SJSA1 (cell line): ENCODE measurements around the gene LZTR1. TPM values are rescaled to one million over a fixed set of nuclear protein-coding genes. Genes with fewer than 3 reads are reported as not detected.
"Not testable (repeated sequence)": the region's sequence is repeated elsewhere in the genome, so short reads cannot be mapped to it uniquely, and the experiment has no call there.

ENCODE experiments used
- DNase-seq, 2 experiments: peaks; one replicate each; pipeline ENCODE4 v3.0.0-alpha.2; 2015 to 2020; ENCODE audit warnings: low spot score in 2 of 2, low read depth in 1 of 2
- H3K27ac ChIP-seq: fragments of 250-450 bp; sonication (Bioruptor Pico); 2 replicates; pipeline ENCODE4 v1.5.1; 2020; ENCODE audit warnings: mild to moderate bottlenecking, moderate library complexity
- H3K27me3 ChIP-seq: fragments of 250-450 bp; sonication (Bioruptor Pico); replicated peaks from 2 replicates; pipeline ENCODE4 v1.5.1; 2020; ENCODE audit warnings: mild to moderate bottlenecking, moderate library complexity
- H3K36me3 ChIP-seq: fragments of 250-450 bp; sonication (Bioruptor Pico); 2 replicates; pipeline ENCODE4 v1.5.1; 2020; ENCODE audit warnings: mild to moderate bottlenecking
- H3K4me1 ChIP-seq: fragments of 250-450 bp; sonication (Bioruptor Pico); replicated peaks from 2 replicates; pipeline ENCODE4 v1.6.1; 2021; ENCODE audit warnings: mild to moderate bottlenecking
- H3K4me3 ChIP-seq: fragments of 250-450 bp; sonication (Bioruptor Pico); 2 replicates; pipeline ENCODE4 v1.5.1; 2020; ENCODE audit warnings: mild to moderate bottlenecking
- H3K9me3 ChIP-seq: fragments of 250-450 bp; sonication (Bioruptor Pico); replicated peaks from 2 replicates; pipeline ENCODE4 v1.5.1; 2020; ENCODE audit warnings: mild to moderate bottlenecking
- total RNA-seq: library from RNA; depleted of rRNA; stranded (reverse); fragments of >200 nt; shearing (Covaris generic); gene quantifications from 2 replicates; pipeline ENCODE4 v1.2.3, GENCODE V29; 2014

The LZTR1 gene
- total RNA-seq, 1 experiment from 2014 or later, result 21.9 TPM

DNA sequence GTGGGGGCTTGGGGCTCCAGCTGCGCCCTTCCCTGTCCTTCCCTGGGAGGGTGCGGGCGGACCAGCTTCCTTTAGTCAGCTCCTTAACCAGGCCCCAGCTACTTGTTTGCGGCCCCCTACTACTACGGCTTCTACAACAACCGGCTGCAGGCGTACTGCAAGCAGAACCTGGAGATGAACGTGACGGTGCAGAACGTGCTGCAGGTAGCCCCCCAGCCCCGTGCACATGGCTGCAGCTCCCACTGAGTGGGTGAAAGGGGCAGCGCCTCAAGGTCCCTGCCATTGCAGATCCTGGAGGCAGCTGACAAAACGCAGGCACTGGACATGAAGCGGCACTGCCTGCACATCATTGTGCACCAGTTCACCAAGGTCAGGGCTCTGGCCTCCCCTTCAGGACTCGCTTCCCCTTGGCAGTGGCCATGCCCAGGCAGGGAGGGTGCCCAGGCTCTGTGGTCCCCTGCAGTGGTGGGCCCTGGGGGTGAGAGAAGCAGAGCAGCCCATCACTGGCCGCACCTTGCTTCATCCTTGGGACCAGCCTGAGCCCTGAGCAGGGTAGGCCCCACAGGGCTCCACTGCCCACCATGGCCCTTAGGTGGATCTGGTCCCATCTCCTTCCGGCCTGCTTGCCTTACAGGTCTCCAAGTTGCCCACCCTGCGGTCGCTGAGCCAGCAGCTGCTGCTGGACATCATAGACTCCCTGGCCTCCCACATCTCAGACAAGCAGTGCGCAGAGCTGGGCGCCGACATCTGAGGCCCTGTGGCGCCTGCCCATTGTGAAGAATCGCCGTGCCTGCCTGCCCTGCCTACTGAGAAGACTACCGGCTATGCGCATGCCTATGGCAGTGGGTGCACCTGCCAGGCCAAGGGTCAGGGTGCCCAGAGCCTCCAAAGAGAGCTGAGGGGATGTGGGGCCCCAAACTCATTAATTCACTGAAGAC is 14.8 kb downstream of the LZTR1 start:
- no peak overlapping the region for H3K27ac ChIP-seq
- peaks cover 17% of the 10 kb centered on the region for H3K4me1 ChIP-seq
- no peaks in the 10 kb centered on the region for H3K9me3 ChIP-seq
- no peaks in the 10 kb centered on the region for H3K27me3 ChIP-seq
- no peak overlapping the region for H3K4me3 ChIP-seq
- peaks cover 74% of the 10 kb centered on the region for H3K36me3 ChIP-seq
- DNase-seq, result no peak

- Histone ChIP-seq H3K27ac (no peak overlapping the region), H3K36me3 (peaks cover 66% of the 10 kb centered on the region), H3K9me3 (no peaks in the 10 kb centered on the region), H3K4me1 (peaks cover 18% of the 10 kb centered on the region), H3K27me3 (no peaks in the 10 kb centered on the region), H3K4me3 (no peak overlapping the region)
- no peak for DNase-seq
These were observed 15.6 kb downstream of the LZTR1 start for GRCh38 chr22:20997536-20998257.

- Histone ChIP-seq H3K27me3 (no peaks in the 10 kb centered on the region), H3K9me3 (no peaks in the 10 kb centered on the region), H3K4me1 (peaks cover 23% of the 10 kb centered on the region), H3K27ac (no peak overlapping the region), H3K4me3 (no peak overlapping the region), H3K36me3 (peaks cover 62% of the 10 kb centered on the region)
- no peak for DNase-seq
These were observed 16.6 kb downstream of the LZTR1 start for GRCh38 chr22:20998411-20999336.

DNA sequence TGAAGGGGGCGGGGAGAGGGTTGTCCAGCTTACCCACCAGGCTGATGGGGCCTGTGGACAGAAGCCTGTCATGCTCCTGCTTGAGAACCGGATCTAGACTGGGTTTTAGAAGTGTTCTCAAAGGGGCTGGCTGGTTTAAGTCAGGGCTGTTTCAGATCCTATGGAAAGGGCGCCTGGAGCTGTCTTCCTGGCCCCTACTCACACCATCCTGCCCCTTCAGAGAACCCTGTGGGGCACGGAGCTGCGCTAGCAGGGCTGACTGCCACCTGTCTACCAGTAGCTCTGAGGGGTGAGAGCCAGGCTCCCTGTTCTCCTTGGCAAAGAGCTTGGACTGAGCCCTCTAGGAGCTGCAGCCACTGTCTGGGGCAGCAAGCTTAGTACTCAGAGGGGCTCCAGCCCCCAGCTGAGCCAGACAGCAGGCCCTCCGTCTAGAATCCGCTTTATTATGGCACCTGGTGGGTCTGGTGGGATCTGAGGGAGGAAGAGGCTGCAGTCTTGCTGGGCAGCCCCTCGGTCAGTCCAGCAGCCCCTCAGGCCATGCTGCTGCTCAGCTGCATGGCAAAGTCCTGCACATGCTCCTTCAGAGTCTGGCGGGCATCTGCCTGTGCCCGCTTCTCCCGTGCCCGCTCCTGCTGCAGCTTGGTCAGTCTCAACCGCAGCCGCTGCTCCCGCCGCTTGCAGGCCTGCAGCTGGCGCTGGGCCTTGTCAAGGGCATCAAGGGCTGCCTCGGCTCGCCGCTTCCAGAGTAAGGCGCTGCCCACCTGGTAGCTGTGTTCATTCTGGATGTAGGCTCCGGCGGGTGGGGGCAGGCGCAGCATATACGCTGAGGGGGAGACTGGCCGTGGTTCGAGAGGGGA is 17.5 kb downstream of the LZTR1 start:
- no peak for DNase-seq
- H3K4me3 ChIP-seq, result no peak overlapping the region
- H3K4me1 ChIP-seq, result peaks cover 23% of the 10 kb centered on the region
- H3K36me3 ChIP-seq, result peaks cover 62% of the 10 kb centered on the region
- H3K9me3 ChIP-seq, result no peaks in the 10 kb centered on the region
- no peak overlapping the region for H3K27ac ChIP-seq
- H3K27me3 ChIP-seq, result no peaks in the 10 kb centered on the region

GRCh38 chr22:21000207-21000986 is 18.3 kb downstream of the LZTR1 start:
- Histone ChIP-seq H3K36me3 (peaks cover 56% of the 10 kb centered on the region), H3K27me3 (no peaks in the 10 kb centered on the region), H3K9me3 (no peaks in the 10 kb centered on the region), H3K4me3 (peak overlapping the region; percentile 72), H3K4me1 (peaks cover 23% of the 10 kb centered on the region), H3K27ac (no peak overlapping the region)
- peak in 1 of 2 experiments; percentile 10 for DNase-seq

GRCh38 chr22:21000987-21001600 is 19.0 kb downstream of the LZTR1 start:
- peaks cover 55% of the 10 kb centered on the region for H3K36me3 ChIP-seq
- no peaks in the 10 kb centered on the region for H3K9me3 ChIP-seq
- H3K4me1 ChIP-seq, result peaks cover 23% of the 10 kb centered on the region
- peak overlapping the region; percentile 72 for H3K4me3 ChIP-seq
- H3K27ac ChIP-seq, result peak overlapping the region; percentile 97
- no peaks in the 10 kb centered on the region for H3K27me3 ChIP-seq
- no peak for DNase-seq

DNA sequence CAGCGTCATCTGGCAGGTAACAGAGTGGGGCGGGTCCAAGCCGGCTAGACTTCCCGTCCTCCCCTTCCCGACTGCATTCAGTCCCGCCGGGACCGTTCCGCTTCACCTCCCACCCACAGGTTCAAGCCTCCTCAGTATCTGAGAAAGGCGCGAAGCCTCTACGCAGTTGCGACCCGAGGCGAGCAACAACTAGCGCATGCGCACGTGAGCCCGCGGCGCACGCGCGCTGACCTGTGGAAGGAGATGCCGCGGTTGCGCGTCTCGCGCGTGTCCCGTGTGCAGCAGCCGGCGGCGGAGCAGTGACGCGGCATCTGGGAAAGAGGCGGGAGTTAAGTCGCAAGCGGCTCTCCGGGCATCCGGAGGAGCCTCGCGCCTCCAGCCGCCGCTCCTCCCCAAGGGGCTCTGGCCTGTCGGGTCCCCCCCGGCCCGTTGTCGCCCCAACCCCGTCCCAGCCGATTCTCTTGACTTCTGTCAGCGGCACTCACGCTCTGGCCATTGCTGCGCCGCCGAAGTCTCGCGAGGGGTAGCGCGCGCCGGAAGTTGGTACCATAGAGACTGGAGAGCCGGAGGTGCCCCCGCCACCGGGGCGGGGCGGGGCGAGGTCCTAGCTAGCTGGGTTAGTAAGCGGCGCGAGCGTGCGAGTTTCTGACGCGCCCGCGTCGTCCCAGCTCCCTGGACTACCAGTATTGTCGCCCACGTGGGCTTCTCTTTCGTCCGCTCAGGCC is 19.7 kb downstream of the LZTR1 start, which contains the start of gene THAP7:
THAP7 (minus strand) TSS at position 518 of the 725 bp plus-strand sequence; CDS start at position 311, 207 bp downstream.
- Histone ChIP-seq H3K4me3 (peak within 1 kb of the TSS; percentile 72), H3K27me3 (no peaks in the 10 kb centered on the region), H3K27ac (peak within 1 kb of the TSS; percentile 97), H3K4me1 (peaks cover 23% of the 10 kb centered on the region), H3K36me3 (peaks cover 50% of the 10 kb centered on the region), H3K9me3 (no peaks in the 10 kb centered on the region)
- DNase-seq, result peak; percentile 97 to 98

DNA sequence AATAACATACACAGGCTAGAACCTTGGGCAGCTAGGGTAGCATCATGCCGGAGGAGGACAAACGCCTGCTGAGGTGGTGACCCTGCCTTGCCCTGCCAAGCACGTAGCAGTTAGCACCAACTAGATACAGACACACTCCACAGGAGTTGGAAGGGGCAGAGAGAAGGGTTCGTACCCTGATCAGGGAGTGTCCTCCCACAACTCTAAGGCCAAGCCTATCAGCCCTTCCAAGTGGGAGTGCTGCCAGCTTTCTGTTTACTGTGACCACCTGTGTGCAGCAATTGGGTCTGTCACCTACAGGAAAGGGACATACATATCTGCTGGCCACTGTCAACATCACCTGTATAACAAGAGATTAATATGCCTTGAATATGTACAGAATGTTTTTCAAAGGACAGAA is 21.7 kb downstream of the LZTR1 start:
- no peaks in the 10 kb centered on the region for H3K9me3 ChIP-seq
- no peak overlapping the region for H3K4me3 ChIP-seq
- H3K27ac ChIP-seq, result no peak overlapping the region
- no peak for DNase-seq
- no peaks in the 10 kb centered on the region for H3K27me3 ChIP-seq
- peaks cover 23% of the 10 kb centered on the region for H3K4me1 ChIP-seq
- peaks cover 29% of the 10 kb centered on the region for H3K36me3 ChIP-seq

DNA sequence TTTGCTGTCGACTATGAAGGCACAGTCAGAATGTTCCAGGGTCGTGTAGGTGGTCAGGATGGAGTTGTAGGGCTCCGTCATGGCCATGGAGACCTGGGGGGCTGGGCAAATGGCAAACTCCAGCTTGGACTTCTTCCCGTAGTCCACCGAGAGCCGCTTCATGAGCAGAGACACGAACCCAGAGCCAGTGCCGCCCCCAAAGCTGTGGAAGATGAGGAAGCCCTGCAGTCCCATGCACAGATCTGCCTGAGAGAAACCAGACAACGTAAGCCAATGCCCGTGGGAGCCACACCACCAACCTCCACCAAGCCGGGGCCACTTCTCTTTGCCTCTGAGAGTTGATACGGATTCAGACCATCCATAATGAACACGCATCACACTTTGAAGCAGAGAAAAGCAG is 27.1 kb downstream of the LZTR1 start:
- H3K4me1 ChIP-seq, H3K4me3 ChIP-seq, H3K27ac ChIP-seq, DNase-seq, H3K9me3 ChIP-seq, H3K27me3 ChIP-seq, H3K36me3 ChIP-seq: not testable (repeated sequence)

DNA sequence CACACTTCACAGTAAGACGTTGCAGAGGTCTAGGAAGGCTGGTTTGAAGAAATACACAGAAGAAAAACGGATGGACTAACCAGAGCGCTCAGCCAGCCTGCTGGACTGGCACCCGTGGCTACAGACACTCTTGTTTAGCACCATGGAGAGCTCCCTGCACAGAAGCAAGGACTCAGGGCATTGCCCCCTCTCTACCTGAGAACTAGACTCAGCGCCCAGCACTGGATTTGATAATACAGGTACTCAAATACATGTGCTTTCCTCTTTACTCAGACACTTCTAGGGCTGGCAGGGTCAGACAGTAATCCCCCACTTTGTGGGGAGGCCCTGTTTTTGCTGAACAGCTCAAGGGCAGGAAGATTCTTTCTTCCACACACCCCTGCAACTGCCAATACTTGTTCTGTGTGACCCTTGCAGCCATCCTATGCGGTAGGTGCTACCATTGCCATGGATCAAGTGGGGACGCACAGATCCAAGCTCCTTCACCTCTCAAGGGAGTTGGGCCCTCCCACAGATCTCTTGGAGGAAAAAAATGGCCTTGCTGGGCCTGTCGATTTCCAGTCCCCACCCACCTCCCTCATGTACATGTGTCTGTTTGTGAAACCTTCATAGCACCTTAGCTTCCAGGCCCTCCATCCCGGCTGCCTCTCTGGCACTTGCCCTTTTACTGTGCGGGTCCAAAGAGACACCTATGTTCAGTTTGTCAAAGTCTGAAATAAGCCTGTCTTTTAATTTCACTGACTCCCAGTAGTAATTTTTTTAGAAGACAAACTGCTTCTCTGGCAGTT is 27.7 kb downstream of the LZTR1 start:
- Histone ChIP-seq H3K27me3 (no peaks in the 10 kb centered on the region), H3K9me3 (no peaks in the 10 kb centered on the region), H3K4me1 (peaks cover 14% of the 10 kb centered on the region), H3K36me3 (no peaks in the 10 kb centered on the region), H3K27ac (no peak overlapping the region), H3K4me3 (no peak overlapping the region)
- DNase-seq, result peak in 1 of 2 experiments; percentile 25
